Right kidney (tissue), 1 donor: ENCODE results near the gene MTG1.
A peak's percentile ranks its signal among the peaks of the same experiment; 100 is the strongest.
"Not testable (repeated sequence)": the region's sequence is repeated elsewhere in the genome, so short reads cannot be mapped to it uniquely, and the experiment has no call there.

Source experiments
- DNase-seq: peaks from one replicate; pipeline ENCODE4 v3.0.0-alpha.2; 2016

MTG1 gene

DNA sequence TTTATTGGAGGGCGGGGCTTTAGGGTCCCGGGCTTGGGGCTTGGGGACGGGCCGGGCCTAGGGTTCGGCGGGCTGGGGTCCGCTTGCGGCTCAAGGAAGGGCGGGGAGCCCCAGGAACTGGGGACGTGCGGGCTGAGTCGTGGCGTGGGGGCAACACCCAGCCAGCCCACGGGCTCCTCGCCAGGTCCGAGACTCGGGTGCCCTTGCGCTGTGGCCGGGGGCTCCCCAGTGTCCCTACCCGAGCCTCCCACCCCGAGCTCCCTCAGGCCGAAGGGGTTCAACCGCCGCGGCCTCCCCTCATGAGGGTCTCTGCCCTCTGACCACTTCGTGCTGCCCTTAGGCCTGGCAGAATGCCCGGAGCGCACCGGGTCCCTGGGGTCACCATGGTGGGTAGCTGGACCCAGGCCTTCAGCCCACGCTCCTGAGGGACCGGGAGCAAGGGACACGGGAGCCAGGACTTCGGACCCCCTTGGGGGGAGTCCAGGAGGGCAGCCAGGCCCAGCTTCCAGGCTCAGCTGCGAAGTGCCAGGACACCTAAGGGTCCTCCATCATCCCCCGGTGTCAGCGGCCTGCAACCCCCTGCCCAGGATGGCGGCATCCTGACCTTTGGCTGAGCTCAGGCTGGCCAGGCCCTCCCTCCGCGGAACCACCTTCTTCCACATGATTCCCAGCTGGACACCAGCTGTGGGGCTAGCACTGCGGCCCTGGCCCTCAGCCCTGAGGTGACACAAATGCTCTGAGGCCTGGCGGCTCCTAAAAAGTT is 35.6 kb upstream of the MTG1 start:
- DNase-seq: no peak

DNA sequence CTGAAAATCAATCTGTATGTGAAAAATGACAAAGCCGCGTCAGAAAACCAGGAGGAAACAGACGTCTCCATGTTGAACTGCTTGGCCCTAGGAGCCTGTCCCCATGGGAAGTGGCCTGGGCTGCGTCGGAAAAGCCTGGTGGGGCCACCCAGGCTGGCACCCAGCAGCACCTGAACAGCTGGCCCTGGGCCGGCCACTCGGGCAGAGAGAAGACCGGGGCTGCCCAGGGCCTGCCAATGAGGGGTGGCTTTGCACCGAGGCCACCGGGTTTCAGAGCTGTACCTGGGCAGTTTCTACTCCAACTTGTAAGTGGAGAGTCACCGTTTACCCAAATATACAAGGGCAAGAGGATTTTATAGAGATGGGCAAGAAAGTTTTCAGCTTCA is 35.0 kb upstream of the MTG1 start:
- no peak for DNase-seq

- no peak for DNase-seq
Observed at GRCh38 chr10:133359554-133359971, 34.4 kb upstream of the MTG1 start.

- DNase-seq: no peak
Observed at GRCh38 chr10:133359972-133360610, 33.9 kb upstream of the MTG1 start.

DNA sequence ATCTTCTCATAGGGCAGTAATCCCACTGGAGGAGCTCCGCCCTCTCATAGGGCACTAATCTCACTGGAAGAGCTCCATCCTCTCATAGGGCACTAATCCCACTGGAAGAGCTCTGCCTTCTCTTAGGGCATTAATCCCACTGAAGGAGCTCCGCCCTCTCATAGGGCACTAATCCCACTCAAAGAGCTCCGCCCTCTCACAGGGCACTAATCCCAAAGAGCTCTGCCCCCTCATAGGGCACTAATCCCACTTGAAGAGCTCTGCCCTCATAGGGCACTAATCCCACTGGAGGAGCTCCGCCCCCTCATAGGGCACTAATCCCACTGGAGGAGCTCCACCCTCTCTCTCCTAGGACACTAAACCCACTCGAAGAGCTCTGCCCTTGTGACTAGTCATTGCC is 32.7 kb upstream of the MTG1 start:
- no peak for DNase-seq

DNA sequence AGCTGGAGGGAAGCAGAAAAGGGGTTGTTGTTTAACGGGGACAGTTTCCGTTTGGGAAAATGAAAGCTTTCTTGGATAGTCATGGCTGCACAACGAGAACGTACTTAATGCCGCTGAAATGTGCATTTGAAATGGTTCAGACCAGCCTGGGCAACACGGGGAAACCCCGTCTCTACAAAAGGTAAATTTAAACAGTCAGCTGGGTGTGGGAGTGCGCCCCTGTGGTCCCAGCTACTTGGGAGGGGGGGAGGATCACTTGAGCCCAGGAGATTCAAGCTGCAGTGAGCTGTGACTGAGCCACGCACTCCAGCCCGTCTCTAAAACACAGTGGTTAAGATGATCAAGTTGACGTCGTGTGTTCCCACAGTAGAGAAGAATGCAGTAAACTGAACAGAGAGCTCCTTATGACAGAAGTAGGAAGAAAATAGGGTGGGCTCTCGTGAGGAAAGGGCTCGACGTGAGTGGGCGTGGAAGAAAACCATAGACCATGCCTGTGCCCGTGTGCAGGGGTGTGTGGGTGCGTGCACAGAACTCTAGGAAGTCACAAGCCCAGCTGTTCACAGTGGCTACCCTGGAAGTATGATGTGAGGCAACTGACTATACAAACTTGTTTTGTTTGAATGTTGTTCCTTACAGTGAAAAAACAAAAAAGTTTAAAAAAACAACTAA is 32.0 kb upstream of the MTG1 start:
- no peak for DNase-seq

- DNase-seq: no peak
Observed at GRCh38 chr10:133362846-133363245, 31.1 kb upstream of the MTG1 start.

DNA sequence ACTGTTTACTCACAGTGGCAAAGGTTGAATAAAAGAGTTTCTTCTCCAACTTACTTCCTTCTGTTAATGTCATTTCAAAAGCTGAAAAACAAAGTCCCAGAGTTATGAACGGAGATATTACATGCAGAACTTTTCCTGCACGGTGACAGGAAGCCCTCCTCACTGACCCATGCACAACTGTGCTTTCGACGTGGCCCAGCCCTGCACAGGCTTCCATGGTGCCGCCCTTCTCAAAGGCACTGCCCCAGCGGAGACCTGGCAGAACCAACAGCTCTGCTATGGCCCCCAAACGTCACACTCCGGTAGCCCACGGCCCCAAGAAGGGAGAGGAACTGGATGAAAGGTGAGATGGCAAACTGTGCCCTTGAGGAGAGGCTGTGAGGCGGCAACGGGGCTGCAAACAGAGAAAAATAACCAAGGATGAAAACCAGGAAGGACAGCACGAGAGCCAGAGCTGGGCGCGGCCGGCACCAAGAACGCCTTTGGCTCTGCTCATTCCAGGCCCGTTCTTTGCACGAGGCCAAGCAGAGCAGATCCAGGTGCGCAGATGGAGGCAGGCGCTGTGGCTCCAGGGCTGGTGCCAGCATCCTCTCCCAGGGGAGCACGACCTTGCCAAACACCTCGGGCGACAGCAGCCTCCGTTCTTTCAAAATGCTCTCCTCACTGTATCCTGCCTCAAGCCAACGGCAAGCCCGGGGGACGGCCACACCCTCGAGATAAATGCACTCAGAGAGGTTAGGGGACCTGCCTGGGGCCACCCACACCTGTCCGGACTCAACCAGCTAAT is 29.1 kb upstream of the MTG1 start:
- DNase-seq: no peak

- no peak for DNase-seq
Observed at GRCh38 chr10:133365461-133366129, 28.4 kb upstream of the MTG1 start.

DNA sequence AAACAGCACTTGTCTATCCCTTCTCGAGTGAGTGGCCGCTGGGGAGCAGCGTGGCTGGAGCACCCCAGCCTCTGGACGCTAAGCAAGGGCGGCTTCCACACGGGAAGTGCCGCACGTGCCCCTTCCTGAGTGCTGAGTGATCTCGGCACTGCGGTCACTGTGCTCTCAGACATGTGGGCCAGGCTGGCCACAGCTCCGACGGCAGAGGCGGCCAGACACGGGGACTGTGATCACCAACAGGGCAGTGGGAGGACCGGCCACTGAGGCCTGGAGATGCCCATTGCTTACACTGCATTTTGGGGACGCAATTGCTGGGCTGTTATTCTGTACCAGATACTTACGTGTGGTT is 27.9 kb upstream of the MTG1 start:
- no peak for DNase-seq

DNA sequence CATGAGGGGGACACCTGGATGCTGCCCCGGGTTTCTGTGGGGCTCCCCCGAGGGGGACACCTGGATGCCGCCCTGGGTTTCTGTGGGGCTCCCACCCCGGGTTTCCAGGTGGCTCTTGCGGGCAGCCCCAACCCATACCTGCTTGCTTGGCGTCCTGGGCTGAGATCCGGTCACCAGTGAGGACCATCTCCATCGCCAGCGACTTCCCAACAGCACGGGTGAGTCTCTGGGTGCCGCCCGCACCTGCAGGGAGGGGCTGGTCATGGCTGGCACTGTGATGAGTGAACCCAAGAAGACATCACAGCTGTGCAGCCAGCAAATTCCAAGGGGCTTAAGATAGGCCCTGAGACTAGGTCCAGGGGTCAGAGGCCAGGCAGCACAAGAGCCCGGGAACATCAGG is 27.2 kb upstream of the MTG1 start:
- no peak for DNase-seq

DNA sequence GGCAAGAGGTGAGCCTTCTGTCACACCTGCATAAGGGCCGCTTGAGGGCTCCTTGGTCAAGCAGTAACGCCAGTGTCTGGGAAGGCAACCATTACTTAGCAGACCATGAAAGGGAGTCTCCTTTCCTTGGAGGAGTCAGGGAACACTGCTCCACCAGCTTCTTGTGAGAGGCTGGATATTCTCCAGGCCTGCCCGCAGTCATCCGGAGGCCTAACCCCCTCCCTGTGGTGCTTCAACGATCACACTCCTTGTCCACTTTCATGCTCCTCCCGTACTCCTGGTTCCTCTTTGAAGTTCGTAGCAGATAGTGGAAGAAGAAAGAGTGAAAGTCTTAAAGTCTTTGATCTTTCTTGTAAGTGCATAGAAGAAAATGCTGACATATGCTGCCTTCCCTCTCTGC is 26.5 kb upstream of the MTG1 start:
- not testable (repeated sequence) for DNase-seq

DNA sequence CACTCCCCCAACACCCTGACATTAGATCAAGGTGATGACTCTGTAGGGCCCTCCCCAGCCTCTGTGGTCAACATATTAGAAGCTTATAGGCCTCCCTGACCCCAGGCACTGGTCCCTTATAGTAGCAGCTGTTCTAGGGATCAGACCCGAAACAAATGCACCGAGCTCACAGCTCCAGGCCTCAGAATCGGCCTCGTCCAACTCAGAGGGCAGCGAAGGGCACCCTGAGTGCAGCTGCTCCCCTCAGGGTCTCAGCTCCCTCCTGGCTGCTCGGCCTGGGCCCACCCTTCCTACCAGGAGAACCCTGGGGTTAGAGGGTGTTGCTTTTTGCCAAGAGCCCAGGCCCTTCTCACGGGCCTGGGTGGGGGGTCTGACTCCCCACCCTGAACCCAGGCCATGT is 25.8 kb upstream of the MTG1 start:
- DNase-seq: no peak

GRCh38 chr10:133370030-133370786 is 23.7 kb upstream of the MTG1 start:
- DNase-seq: no peak

GRCh38 chr10:133372507-133372906 is 21.4 kb upstream of the MTG1 start:
- no peak for DNase-seq

DNA sequence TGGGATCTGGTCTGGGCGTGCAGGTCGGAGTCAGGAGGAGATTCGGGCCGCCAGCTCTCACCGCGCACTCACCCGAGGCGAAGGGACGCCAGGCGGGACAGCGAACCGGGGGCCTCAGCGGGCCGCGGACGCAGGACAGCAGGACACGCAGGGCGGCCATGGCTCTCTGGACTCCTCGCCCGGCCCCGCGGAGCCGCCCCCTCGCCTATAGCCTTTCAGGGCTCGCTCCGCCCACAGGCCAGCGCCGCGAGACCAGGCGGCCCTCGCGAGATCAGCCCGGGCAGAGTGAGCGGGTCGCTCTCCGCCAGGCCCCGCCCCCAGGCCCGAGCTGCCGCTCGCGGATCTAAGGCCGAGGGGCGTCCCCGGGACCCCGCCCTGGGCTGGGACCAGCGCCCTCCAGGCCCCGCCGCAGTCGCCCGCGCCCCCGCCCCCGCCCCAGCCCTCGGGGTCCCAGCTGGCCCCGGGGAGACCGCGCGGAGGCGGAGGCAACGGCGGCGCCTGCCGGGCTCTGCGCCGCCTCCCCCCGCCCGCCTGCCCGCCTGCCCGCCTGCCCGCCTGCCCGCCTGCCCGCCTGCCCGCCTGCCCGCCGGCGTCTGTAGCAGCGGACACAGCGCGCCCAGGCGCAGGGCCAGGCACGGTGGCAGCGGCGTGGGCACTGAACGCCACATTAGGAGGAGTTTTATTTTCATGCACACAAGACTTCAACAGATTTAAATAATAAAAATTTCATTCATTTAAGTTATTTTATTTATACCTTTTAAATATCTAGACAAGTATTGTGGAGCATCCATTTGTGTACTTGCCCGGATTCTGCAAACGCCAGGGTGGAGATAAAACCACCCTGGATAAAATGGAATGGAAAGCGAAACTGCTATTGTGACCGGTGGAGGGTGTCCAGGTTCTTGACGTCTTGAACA is 20.5 kb upstream of the MTG1 start, which contains the start of gene ECHS1:
Gene ECHS1 (minus strand): TSS at position 181 of the 917 bp plus-strand sequence. CDS start 21 bp downstream, at position 160.
- DNase-seq: peak; percentile 79

DNA sequence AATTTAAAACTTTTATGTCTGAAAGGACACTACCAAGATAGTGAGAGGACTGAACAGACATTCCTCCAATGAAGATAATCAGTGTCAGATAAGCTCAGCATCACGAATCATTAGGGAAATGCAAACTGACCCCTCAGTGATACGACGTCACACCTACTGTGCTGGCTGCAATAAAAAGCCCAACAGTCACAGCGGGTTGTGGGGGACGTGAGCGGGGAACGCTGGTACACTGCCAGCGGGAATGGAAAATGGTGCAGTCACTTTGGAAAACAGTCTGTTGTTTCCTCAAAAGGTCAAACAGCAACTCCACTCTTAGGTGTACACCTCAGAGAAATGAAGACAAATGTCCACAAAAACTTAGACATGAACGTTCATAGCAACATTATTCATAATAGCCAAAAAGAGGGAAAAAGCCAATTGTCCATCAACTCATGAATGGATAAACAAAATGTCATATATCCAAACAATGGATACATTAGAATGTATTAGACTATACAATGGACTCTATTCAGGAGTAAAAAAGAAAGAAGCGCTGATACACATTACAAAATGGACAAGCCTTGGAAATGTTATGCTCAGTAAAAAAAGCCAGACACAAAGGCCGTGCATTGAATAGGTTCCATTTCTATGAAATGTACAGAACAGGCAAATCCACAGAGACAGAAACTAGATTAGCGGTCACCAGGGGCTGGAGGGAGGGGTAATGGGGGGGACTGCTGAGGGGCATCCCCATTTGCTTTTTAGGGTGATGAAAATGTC is 18.4 kb upstream of the MTG1 start:
- DNase-seq: no peak

DNA sequence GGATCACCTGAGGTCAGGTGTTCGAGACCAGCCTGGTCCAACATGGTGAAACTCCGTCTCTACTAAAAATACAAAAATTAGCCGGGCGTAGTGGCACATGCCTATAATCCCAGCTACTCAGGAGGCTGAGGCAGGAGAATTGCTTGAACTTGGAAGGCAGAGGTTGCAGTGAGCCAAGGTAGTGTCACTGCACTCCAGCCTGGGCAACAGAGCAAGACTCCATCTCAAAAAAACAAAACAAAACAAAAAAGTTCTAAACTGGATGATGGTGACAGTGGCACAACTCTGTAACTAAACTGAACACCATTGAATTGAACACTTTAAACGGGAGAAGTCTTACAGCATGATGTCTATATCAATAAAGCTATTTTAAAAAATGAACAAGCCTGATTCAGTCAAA is 17.8 kb upstream of the MTG1 start:
- DNase-seq: not testable (repeated sequence)

DNA sequence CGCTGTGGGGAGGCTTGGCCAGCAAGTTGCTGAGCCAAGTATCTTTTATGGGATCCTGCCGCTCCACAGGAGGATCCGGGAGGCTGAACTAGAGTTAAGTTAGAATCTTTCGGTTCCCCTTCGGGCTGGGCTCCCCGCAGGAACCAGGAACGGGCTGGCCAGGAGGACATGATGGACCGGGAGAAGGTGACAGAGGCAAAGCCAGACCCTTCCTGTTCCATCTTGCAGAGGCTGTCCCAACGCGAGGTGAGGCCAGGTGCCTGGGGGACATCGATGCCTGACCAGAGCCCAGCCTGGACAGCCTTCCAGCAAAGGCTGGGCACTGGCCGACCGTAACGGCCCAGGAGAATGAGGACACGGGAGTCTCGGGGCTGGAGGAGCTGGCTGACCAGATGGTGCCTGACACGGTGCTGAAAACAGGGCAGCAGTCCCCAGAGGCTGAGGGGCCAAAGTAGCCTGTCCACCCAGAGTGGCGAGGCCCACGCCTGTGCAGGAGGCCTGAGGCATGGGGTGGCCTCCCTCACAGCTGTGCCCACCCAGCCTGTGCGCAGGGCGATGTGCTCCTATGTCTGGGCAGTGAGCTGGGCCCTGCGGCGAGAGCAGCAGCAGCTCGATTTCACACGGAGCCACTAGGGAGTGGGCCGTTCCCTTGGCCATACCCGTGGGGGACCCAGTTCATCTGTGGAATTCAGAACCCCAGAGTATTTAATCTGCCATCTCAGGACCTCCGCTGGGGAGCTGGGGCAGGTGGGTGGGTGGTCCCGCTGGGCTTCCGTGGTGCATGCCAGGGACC is 16.7 kb upstream of the MTG1 start:
- DNase-seq: peak; percentile 31
